Amygdala (tissue), 56 donors: ENCODE data around the gene ARHGEF26.

ENCODE experiments used
- DNase-seq, 56 donors: peaks; one replicate each; lab custom pipeline; 2025; lab: John Stamatoyannopoulos, UW

Gene ARHGEF26

DNA sequence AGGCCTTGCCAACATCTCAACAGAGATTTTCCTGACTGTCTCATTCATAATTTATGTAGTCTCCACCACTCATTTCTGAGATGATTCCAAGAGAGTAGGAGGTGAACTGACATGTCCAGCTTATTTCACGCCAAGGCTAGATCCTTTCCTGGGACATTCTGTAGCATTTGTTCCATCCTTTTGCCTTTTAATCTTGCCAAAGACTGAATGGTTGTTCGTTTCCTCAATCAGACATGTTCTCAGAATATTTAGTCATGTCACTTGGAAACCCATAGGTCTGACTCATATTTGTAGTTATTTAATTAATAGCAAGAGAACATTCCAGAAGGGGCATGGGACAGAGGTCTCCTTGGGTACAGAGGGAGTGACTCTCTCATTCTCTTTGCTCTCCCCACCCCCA lies 122.2 kb downstream of the ARHGEF26 start:
- DNase-seq, result peak in 1 of 56 donors; percentile 37

DNA sequence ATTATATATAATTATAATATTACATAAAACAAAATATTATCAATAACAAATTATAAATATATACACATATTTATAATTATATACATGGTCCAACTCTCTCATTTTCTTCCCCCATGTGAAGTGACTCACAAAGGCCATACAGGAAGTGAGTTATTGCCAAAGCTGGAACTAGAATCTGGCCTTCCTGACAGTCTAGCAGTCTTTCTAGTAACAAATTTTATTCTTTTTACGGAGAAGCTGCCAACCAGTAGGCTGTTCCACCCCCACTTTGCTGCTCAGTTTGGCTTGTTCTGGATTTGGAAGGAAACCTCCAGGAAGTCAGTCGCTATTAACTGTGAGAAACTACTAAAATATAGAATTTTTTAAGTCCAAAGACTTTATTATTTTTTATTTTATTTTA lies 123.5 kb downstream of the ARHGEF26 start:
- DNase-seq, result peak in 1 of 56 donors; percentile 2

DNA sequence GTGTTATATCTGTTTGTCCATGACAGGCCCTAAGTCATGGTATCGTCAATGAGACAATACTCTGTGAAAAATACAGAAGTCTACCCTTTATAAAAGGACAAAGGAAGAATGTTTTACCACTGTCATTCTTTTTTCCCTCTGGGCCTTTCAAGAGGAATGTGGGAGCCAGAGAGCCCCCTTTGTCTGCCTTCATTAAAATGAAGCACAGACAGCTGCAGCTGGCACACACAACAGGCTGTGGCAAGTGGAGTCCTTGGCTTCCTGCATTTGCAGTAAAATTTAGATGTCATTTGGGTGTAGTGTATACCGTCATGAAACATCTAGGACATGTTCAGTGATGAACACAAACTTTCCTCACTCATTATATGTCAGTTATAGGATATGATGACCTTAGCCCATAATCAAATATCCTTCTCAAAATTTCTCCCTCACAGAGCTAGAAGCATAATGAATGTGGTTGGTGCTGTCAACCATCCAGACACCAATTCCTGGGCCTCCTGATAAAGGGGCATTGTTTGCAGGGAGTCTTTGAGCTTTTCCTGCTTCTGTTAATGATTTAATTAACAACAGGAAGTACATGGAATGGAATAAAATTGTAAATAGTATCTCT lies 126.7 kb downstream of the ARHGEF26 start:
- DNase-seq, result peak in 23 of 56 donors; percentile 1 to 59 (median 9)

DNA sequence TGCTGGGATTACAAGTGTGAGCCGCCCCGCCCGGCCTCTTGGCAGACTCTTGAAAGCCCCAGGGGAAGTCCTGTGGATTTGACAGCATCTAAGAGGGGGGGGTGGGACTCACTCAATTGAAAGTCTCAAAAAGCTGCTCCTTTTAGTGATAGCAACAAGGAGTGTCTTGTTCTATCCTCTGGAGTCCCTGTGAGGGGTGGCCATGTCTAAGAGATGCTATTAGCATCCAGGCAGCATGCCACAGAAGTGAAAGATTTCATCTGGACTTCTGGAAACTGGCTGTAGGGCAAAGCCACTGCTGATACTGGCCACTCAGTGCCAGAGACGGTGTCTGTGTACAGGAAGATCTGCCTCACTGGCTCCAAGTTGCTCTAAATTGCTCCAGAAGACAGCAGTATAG lies 129.1 kb downstream of the ARHGEF26 start:
- DNase-seq, result no peak

DNA sequence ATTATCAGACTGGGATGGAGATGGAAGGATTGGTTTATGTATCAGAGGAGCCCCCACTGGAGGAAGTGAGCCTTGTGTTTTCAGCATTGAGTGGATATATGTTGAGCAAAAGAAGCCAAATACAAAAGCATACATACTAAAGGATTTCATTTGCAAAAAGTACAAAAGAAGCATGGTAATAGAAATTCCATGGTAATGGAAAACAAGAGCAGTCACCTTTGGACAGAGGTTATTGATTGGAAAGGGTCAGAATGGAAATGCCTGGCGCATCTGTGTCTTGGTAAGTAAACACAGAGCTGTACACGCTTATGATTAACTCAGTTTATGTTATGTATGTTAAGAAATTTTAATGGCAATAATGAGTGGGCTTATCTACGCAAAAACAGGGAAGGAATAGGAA lies 130.4 kb downstream of the ARHGEF26 start:
- DNase-seq, result no peak

DNA sequence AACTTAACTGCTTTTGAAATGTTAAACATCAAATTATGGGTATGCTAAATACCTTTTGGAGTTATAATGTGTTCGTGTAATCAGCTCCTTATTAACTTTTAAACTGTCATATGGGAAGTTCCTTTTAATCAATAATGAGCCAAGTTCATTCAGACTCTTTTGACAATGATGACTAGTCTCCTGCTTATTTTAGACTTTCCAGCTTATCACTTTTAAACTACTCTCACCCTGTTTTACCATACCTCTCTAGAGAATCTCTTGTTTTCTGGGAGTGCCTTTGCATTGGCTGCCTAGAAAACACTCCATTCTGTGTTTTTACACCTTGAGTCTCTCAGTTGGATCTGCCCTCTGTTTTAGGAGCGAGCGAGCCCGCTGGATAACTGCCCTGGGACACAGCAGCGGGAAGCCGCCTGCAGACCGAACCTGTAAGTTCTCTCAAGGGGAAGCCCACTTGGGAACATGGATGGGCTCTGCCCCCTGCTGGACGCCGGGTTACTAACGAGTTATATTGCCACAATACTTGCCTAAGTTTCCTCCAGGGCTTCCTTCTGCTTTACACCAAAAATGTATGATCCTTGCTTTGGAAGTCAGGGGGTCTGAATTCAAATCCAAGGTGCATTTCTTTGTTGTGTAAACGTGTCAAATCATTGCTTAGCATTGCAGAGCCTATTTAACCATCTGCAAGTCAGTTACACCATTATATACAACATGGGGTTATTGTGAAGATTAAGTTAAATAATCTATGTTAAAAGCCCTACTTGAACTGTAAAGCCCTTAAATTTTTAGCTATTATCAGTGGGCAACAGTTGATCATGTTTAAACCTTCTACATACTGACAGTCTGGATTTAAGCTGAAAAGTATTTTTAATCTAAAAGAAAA lies 131.8 kb downstream of the ARHGEF26 start:
- DNase-seq, result peak; percentile 11 to 92 (median 68)

DNA sequence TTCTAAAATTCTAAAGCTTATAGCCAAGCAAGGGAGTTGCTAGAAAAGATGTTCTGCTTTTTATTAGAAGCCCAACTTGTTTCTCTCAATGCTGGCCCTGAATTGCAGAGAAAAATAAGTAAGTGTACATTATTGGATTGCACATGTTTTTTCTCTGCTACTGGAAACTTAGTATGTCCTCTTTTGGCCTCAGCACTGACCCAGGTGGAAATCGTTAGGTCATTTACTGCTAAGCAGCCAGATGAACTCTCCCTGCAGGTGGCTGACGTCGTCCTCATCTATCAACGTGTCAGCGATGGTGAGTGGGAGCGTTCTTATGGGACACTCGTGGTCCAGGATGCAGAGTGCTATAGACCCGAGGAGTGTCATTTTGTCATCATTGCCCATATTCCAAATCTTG lies 133.3 kb downstream of the ARHGEF26 start:
- no peak for DNase-seq

DNA sequence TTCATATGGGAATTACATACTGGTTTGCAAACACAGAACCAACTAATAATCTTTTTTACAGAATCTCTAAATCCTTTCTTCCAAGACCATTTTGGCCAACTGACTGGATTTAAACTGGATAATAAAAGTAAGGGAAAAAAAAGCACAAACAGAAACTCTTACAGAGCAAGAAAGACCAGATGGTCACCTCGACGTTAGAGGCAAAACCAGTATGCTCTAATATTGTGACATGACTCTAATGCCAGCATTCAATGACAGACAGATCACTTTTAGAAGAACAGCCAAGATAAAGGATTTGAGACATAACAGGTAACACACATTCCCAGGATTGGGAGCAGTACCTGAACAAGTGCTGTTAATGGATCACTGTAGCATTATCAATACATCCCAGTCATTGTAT lies 152.2 kb downstream of the ARHGEF26 start:
- no peak for DNase-seq

DNA sequence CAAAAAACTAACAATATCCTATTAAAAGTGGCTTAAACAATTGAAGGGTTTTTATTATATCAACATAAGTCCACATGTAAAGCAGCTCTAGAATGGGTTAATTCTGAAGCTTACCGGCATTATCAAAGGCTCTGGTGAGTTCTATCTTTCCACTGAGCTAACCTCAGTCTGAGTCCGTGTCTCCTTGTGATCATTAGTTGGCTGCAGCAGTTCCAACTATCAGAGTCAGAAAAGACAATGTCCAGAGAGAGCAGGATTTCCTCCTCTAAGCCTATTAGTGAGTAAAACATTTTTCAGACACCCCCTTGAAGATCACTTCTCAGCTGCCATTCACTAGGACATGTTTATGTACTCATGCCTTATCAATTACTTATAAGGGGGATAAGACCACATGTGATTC lies 153.2 kb downstream of the ARHGEF26 start:
- no peak for DNase-seq

DNA sequence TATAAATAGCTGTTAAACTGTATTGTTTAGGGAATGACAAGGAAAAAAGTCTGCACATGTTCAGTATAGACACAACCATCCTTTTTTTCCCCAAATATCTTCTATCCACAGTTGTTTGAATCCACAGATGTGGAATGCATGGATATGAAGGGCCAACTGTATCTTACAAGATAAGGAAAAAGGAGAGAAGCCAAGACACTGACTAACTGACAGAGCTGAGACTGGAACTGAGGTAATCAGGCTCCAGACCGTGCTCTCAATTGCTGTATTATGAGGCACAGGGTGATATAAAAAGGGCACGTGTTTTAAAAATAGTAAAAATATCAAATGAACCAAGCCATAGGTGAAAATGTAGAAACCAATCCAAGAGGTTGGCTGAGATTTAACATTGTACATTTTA lies 154.1 kb downstream of the ARHGEF26 start:
- no peak for DNase-seq

DNA sequence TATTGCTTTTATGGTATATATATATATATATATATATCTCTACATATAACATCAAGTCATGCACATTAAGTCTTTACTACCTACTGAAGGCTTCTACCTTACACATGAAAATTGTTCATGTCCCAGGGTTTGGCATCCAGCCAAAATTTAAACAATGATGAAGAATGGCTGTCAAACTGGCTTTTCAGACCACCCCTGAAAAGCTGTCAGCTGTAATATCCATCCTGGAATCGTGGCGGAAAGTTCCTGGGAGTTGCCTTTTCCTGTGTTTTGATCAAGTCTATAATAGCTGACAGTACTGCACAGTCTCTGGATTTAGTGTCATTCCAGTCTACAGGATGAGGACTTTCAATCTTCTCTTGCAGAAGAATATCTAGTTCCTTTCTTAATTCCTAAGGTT lies 154.8 kb downstream of the ARHGEF26 start:
- DNase-seq, result no peak

DNA sequence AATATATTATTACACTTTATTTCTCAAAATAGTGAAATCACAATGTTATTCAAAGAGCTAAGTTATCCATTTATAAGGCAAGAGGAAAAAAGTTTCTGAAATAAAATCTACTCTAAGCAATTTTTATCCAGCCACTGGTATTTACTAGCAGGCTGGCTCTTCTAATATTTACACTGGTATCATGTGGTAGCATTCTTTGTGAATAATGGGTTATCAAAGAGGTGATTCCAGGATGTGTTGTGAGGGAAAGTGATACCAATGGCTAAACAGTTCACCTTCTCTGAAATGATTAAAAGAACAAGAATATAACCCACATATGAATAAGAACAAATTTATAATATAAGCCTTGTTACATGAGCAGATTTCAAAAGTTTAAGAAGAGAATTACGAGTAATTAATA lies 159.0 kb downstream of the ARHGEF26 start:
- no peak for DNase-seq

DNA sequence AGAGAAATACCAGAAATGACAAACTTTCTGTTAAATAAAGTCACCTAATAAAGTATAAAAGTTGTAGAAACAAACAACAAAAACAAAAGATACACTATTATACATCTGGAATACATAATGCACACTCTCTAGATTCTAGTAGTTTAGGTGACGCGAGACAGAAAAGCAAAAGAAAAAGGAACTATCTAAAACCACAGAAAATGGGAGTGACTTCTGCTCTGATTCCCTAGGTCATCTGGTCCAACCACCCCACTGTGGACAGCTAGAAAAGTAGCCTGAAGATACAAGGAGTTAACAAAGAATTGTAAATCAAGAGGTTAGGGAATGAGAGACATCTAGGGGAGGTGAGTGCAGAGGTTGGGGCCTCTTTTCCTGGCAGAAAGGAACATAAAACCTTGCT lies 164.0 kb downstream of the ARHGEF26 start:
- DNase-seq, result no peak

DNA sequence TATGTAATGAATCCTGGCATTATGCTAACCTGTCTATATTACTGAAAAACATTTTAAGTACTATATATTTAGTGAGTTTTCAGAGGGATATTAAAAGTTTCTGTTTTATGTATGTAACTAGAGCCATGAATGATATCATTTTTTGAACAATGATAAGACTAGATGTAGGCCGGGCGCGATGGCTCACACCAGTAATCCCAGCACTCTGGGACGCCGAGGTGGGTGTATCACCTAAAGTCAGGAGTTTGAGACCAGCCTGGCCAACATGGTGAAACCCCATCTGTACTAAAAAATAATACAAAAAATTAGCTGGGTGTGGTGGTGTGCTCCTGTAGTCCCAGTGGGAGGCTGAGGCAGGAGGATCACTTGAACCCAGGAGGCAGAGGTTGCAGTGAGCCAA lies 169.0 kb downstream of the ARHGEF26 start:
- no peak for DNase-seq

DNA sequence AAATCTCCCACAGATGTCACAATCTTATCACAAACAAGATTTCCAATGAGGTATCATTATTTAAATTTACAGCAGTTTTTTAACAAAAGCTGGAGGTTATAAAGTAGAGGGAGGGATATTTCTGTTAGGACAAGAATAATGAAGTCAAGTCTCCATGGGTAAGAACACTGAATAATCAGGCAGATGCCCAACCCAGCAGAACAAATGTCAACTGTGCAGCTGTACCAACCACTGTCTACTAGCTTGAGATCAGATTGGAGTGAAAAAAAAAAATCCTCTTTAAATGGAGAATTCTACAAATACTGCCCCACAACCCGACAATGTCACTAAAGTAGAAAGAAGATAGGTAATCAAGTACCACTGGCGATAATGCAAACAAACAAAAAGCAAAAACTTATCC lies 172.8 kb downstream of the ARHGEF26 start:
- peak in 4 of 56 donors; percentile 1 to 3 (median 2) for DNase-seq

DNA sequence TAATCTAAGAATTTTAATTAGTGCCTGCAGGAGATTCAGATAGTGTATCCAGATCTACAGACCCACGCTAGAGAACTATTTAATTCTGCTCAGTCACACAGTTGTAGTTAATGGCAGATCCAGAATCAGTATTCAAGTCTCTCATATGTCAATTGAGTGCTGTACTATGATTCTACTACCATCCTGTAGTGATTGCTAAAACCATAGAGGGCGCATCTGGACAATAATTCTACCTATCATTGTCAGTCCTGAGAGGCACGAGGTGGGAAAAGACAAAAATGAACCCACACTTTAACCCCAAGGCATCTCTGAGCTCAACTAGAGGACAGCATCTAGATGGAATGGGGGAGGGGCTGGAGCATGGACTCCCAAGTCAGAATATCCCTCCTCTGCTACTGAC lies 180.4 kb downstream of the ARHGEF26 start:
- DNase-seq, result no peak

DNA sequence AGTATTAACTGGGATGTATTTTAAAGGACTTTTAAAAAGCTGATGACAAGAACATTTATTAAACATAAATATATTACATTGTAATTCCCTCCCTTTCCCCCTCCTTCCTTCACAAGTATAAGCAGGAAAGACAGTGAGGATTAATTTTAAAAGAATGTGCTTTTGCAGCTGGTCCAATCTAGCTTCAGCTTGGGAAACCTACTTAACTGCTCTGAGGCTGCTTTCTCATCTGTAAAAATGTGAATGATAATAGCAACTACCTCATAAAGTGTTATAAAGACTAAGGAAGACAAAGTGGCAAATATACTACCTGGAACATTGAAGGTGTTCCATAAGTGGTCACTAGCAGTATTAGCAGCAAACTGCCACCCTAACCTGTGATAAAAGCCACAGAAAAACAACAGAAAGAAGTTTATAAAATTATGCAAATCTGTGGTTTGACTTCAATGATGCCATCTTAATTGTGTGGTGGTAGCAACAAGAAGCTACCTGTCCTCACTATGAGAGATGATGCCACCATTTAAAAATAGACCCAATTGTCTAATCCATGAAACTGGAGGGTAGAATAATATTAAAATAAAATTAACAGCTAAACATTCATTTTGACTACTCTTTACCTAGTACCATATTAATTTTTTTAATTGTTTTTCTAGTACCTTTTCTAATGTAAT lies 183.1 kb downstream of the ARHGEF26 start:
- DNase-seq, result no peak

DNA sequence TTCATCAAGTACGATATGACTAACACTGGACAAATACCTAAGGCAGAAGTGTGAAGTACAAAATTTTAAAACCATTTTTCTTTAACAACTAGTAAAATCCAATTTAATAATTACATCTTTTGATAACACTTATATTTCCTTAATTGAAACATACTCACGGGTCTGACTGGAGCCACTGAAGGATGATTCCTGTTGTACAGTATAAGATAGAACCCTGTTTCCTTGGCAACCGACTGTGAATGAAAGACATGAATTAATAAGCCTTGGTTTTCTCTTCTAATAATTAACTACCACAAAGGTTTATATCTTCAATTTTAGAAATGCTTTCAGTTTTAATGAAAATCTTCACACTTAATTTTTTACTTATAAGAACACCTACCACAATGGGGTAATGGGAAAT lies 183.7 kb downstream of the ARHGEF26 start:
- DNase-seq, result no peak

DNA sequence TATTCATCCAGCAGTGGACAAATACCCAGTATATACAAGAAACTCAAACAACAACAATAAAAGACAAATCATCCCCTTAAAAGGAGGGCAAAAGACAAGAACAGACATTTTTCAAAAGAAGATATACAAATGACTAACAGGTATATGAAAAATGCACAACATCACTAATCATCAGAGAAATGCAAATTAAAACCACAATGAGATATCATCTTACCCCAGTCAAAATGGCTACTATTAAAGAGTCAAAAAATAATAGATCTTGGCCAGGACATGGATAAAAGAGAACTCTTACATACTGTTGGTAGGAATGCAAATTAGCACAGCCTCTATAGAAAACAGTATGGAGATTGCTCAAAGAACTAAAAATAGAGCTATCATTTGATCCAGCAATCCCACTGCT lies 186.2 kb downstream of the ARHGEF26 start:
- DNase-seq, result no peak
